A549 (cell line): ENCODE data around the gene NLRC3. TPM values are rescaled to one million over a fixed set of nuclear protein-coding genes. Genes with fewer than 3 reads are reported as not detected.
A peak's percentile ranks its signal among the peaks of the same experiment; 100 is the strongest.

Experiments used
- ATAC-seq, 2 experiments: fragments of 200-7000 bp in 1 of 2; fragments of >200 bp in 1 of 2; cut with Nextera tagmentation in 1 of 2; cut with Tn5 transposase in 1 of 2; 3 replicates each; pipeline versions ENCODE4 v1.8.0 to v1.9.1; 2018 to 2020; ENCODE audit warnings: mild to moderate bottlenecking in 1 of 2, moderate library complexity in 1 of 2
- CTCF ChIA-PET: fragments of 300-600 bp; sonication (Branson Sonifier 250); formaldehyde crosslinking; extraction: SDS; loops from one replicate; lab custom pipeline; 2021; ENCODE audit warnings: antibody characterized with exemption, inconsistent platforms; lab: Yijun Ruan, JAX
- POLR2A ChIA-PET: fragments of 350-600 bp; formaldehyde crosslinking; extraction: SDS; loops from one replicate; lab custom pipeline; 2021; ENCODE audit warnings: antibody characterized with exemption, inconsistent platforms; lab: Yijun Ruan, JAX
- DNase-seq, 2 experiments: peaks; one replicate each; pipeline versions ENCODE4 v3.0.0 to v3.0.0-alpha.2; 2011 to 2016; ENCODE audit warnings: low read depth in 1 of 2, low spot score in 1 of 2
- FAIRE-seq: peaks from 2 replicates; lab custom pipeline; 2011; peaks lifted over from hg19 to GRCh38; lab: Jason Lieb, UNC
- H3K27ac ChIP-seq, 2 experiments: fragments of >200 bp; sonication (Bioruptor Twin); formaldehyde crosslinking; 3 replicates each; pipeline ENCODE4 v1.5.1; 2016 to 2017
- H3K4me1 ChIP-seq: fragments of >200 bp; sonication (Bioruptor Twin); formaldehyde crosslinking; 3 replicates; pipeline ENCODE4 v1.6.1; 2016
- H3K4me2 ChIP-seq: fragments of >200 bp; sonication (Bioruptor Twin); formaldehyde crosslinking; 3 replicates; pipeline ENCODE4 v1.6.1; 2016
- H3K4me3 ChIP-seq: fragments of >200 bp; sonication (Bioruptor Twin); formaldehyde crosslinking; 3 replicates; pipeline ENCODE4 v1.5.1; 2016
- H3K9me3 ChIP-seq: fragments of >200 bp; sonication (Bioruptor Twin); formaldehyde crosslinking; 3 replicates; pipeline ENCODE4 v1.6.1; 2016
- CHD4 ChIP-seq: fragments of 200-600 bp; sonication (generic); IDR thresholded peaks from 2 replicates; pipeline ENCODE4 v1.6.1; 2016; ENCODE audit warnings: antibody characterized with exemption, mild to moderate bottlenecking, borderline replicate concordance
- EHMT2 ChIP-seq: fragments of 200-600 bp; sonication (generic); IDR thresholded peaks from 2 replicates; pipeline ENCODE4 v1.6.1; 2016; ENCODE audit warnings: antibody characterized with exemption, low read depth, mild to moderate bottlenecking, moderate library complexity
- HDAC2 ChIP-seq: fragments of 200-600 bp; sonication (generic); IDR thresholded peaks from 2 replicates; pipeline ENCODE4 v1.6.1; 2016
- HMGXB4 ChIP-seq: fragments of 250-450 bp; sonication (Bioruptor Pico); IDR thresholded peaks from 2 replicates; pipeline ENCODE4 v1.5.0; 2021; ENCODE audit warnings: mild to moderate bottlenecking, moderate library complexity, borderline replicate concordance
- HOXB13 ChIP-seq: fragments of 250-450 bp; sonication (Bioruptor Pico); IDR thresholded peaks from 2 replicates; pipeline ENCODE4 v1.5.0; 2020; ENCODE audit warnings: low read depth, mild to moderate bottlenecking, moderate library complexity
- HOXB5 ChIP-seq: fragments of 250-450 bp; sonication (Bioruptor Pico); IDR thresholded peaks from 2 replicates; pipeline ENCODE4 v1.5.0; 2020; ENCODE audit warnings: mild to moderate bottlenecking, moderate library complexity
- KDM5A ChIP-seq: fragments of 200-600 bp; sonication (generic); IDR thresholded peaks from 2 replicates; pipeline ENCODE4 v1.6.1; 2016; ENCODE audit warnings: antibody characterized with exemption, mild to moderate bottlenecking
- MAZ ChIP-seq: fragments of 150-350 bp; IDR thresholded peaks from 2 replicates; pipeline ENCODE4 v1.6.1; 2014; ENCODE audit warnings: antibody characterized with exemption, low read depth, low read length, borderline replicate concordance
- NFE2L2 ChIP-seq: fragments of 150-350 bp; conservative IDR thresholded peaks from 2 replicates; pipeline ENCODE4 v1.6.1; 2014; ENCODE audit warnings: low read length
- NPAS2 ChIP-seq: fragments of 250-450 bp; sonication (Bioruptor Pico); IDR thresholded peaks from 2 replicates; pipeline ENCODE4 v1.8.0; 2022; ENCODE audit warnings: mild to moderate bottlenecking, moderate library complexity, borderline replicate concordance
- PBX3 ChIP-seq: IDR thresholded peaks from 2 replicates; pipeline ENCODE4 v1.6.1; 2012
- POLR2AphosphoS2 ChIP-seq: conservative IDR thresholded peaks from 2 replicates; pipeline ENCODE4 v1.6.1; 2012; ENCODE audit warnings: low read length, improper control_type of control experiment, inconsistent platforms
- RARB ChIP-seq: fragments of 250-450 bp; sonication (Bioruptor Pico); IDR thresholded peaks from 2 replicates; pipeline ENCODE4 v1.8.0; 2021; ENCODE audit warnings: mild to moderate bottlenecking, moderate library complexity
- RNF2 ChIP-seq: fragments of 200-600 bp; sonication (generic); IDR thresholded peaks from 2 replicates; pipeline ENCODE4 v1.6.1; 2016; ENCODE audit warnings: low read depth, mild to moderate bottlenecking, antibody characterized with exemption, moderate library complexity, borderline replicate concordance
- SMC3 ChIP-seq: fragments of >200 bp; sonication (Bioruptor Twin); formaldehyde crosslinking; IDR thresholded peaks from 3 replicates; pipeline ENCODE4 v1.6.1; 2018; ENCODE audit warnings: inconsistent platforms
- SREBF2 ChIP-seq: fragments of 450-650 bp; IDR thresholded peaks from 2 replicates; pipeline ENCODE4 v1.6.1; 2014; ENCODE audit warnings: mild to moderate bottlenecking, moderate library complexity
- TFCP2L1 ChIP-seq: fragments of 250-450 bp; sonication (Bioruptor Pico); IDR thresholded peaks from 2 replicates; pipeline ENCODE4 v1.5.0; 2021; ENCODE audit warnings: mild to moderate bottlenecking
- TP53 ChIP-seq: fragments of 250-450 bp; sonication (Bioruptor Pico); IDR thresholded peaks from 2 replicates; pipeline ENCODE4 v1.5.0; 2021; ENCODE audit warnings: mild to moderate bottlenecking, moderate library complexity
- WGBS: methylation state at CpG from one replicate; pipeline ENCODE4 v1.1.6; 2017; ENCODE audit errors: missing lambda C conversion rate; 5-methylcytosine and 5-hydroxymethylcytosine counted together
- polyA plus RNA-seq, 4 experiments: library from polyadenylated mRNA; depleted of rRNA in 3 of 4; stranded (reverse); fragments of >200 nt; fragmentation: RNase III in 1 of 4; extraction: RNeasy Plus Mini Kit Qiagen cat#74134 plus additional on column Dnase treatment in 1 of 4; gene quantifications; 2 replicates in 3 of 4; 3 replicates in 1 of 4; pipeline ENCODE4 v1.2.3, GENCODE V29; 2011 to 2017
- TF ChIP-seq, protein P1 (sequence below): fragments of 450-650 bp; IDR thresholded peaks from 2 replicates; pipeline ENCODE4 v1.6.1; 2014; ENCODE audit warnings: antibody characterized with exemption
- TF ChIP-seq, protein P2 (sequence below): fragments of 200-600 bp; sonication (generic); IDR thresholded peaks from 2 replicates; pipeline ENCODE4 v1.6.1; 2016; ENCODE audit warnings: antibody characterized with exemption, mild to moderate bottlenecking, moderate library complexity

NLRC3 gene
- polyA plus RNA-seq, 2 of the 4 experiments (the other 2 are of a cell fraction): 0.04 TPM; not detected in 1

DNA sequence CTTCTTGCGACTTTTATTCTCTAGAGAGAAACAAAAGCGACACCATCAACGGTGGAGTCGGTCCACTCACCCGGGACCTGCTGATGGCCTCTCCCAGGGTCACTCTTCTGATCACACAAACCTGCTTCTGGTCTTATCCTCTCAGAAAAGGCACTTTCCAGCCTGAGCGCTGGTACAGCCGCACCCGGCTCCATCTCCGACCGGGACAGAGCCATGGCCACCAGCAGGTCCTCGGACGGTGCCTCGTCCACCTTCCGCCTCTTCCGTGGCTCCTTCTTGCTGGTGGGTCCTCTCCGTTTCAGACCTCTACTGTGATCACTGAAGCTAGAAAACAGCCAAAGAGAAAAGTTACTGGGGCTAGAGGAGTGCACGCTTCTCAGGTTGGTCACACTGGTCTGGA is 20.5 kb upstream of the NLRC3 start (continued):
- TF ChIP-seq HOXB5 (CRISPR knock-in tag): no peak
- no peak for TF ChIP-seq NPAS2
- TF ChIP-seq POLR2AphosphoS2: no peak
- no peak for TF ChIP-seq EHMT2
- no peak for TF ChIP-seq KDM5A

DNA sequence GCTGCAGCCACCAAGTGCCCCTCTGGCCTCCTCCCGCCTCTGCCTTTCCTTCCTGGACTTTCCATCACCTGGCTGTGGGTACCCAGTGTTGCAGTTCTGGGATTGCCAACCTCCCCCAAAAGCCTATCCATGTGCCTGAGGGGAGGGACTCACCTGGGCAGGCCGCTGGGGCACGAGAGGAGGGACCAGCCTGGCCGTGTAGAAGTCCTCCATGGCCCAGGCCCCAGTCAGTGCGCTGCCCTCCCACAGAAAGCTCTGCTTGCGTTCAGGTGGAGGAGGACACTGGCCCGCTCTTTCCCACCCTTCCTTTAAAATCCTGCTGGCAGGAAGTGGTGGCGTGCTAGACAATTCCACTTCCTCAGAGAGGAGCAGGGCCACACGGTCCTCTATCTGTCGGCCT is 20.0 kb upstream of the NLRC3 start:
- ATAC-seq (no peak), FAIRE-seq (no peak), DNase-seq (no peak)
- no peak overlapping the region for H3K4me2 ChIP-seq
- no peak for TF ChIP-seq HMGXB4 (CRISPR knock-in tag)
- TF ChIP-seq SMC3: no peak
- H3K27ac ChIP-seq: no peak overlapping the region
- POLR2A ChIA-PET: no interaction called here
- CTCF ChIA-PET: no interaction called here
- H3K4me1 ChIP-seq: no peaks in the 10 kb centered on the region
- H3K9me3 ChIP-seq: peaks cover 8% of the 10 kb centered on the region; the same call in 1 of the 3 replicates
- WGBS: 92% methylated on average over 10 of the region's 10 CpGs
- no peak overlapping the region for H3K4me3 ChIP-seq

DNA sequence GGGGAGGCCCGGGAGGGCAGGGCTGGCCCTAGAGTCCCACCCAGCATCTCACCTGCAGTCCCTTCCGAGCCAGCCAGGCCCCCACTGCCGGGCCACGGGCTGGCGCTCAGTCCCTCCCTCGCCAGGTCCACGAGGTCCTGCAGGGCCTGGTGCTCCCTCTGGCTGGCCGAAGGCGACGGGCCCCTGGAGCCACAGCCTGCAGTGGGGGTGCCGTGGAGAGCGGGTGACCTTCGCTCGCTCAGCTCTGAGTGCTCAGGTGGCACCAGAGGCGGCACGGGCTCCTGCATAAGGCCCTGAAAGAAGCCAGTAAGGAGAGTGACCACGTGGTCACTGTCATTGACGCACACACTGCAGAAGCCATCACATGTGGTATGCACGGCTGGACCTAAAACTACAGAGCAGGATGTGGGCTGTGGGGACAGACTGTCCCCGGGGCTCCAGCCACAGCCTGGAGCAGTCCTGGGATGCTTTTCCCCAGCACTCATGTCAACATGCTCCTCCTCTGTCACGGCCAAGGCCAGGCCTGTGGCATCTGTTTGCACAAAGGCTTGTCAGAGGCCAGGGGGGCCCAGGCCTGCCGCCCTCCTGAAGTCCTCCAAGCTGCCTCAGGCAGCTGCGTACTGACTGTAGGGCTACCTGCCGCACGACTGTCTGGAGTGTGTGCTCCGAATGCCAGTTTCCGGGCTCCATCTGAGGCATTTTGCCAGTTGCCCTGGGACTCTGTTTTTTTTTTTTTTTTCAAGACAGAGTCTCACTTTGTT is 19.1 kb upstream of the NLRC3 start:
- H3K27ac ChIP-seq: no peak overlapping the region
- H3K9me3 ChIP-seq: peaks cover 8% of the 10 kb centered on the region; the same call in 1 of the 3 replicates
- FAIRE-seq (no peak), DNase-seq (no peak), ATAC-seq (peak in 1 of 2 experiments; percentile 41; a peak in 1 of 6 replicates)
- no peak for TF ChIP-seq PBX3
- TF ChIP-seq NPAS2: no peak
- TF ChIP-seq, protein P1, sequence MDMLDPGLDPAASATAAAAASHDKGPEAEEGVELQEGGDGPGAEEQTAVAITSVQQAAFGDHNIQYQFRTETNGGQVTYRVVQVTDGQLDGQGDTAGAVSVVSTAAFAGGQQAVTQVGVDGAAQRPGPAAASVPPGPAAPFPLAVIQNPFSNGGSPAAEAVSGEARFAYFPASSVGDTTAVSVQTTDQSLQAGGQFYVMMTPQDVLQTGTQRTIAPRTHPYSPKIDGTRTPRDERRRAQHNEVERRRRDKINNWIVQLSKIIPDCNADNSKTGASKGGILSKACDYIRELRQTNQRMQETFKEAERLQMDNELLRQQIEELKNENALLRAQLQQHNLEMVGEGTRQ: no peak
- TF ChIP-seq MAZ: no peak
- TF ChIP-seq HOXB13 (CRISPR knock-in tag): no peak
- TF ChIP-seq, protein P2, sequence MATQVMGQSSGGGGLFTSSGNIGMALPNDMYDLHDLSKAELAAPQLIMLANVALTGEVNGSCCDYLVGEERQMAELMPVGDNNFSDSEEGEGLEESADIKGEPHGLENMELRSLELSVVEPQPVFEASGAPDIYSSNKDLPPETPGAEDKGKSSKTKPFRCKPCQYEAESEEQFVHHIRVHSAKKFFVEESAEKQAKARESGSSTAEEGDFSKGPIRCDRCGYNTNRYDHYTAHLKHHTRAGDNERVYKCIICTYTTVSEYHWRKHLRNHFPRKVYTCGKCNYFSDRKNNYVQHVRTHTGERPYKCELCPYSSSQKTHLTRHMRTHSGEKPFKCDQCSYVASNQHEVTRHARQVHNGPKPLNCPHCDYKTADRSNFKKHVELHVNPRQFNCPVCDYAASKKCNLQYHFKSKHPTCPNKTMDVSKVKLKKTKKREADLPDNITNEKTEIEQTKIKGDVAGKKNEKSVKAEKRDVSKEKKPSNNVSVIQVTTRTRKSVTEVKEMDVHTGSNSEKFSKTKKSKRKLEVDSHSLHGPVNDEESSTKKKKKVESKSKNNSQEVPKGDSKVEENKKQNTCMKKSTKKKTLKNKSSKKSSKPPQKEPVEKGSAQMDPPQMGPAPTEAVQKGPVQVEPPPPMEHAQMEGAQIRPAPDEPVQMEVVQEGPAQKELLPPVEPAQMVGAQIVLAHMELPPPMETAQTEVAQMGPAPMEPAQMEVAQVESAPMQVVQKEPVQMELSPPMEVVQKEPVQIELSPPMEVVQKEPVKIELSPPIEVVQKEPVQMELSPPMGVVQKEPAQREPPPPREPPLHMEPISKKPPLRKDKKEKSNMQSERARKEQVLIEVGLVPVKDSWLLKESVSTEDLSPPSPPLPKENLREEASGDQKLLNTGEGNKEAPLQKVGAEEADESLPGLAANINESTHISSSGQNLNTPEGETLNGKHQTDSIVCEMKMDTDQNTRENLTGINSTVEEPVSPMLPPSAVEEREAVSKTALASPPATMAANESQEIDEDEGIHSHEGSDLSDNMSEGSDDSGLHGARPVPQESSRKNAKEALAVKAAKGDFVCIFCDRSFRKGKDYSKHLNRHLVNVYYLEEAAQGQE: no peak
- TF ChIP-seq NFE2L2: no peak
- TF ChIP-seq CHD4: no peak
- no peak for TF ChIP-seq SREBF2
- TF ChIP-seq TP53 (CRISPR knock-in tag): no peak
- no peak for TF ChIP-seq TFCP2L1 (CRISPR knock-in tag)
- TF ChIP-seq RARB (CRISPR knock-in tag): no peak
- no peak for TF ChIP-seq RNF2
- no peak for TF ChIP-seq HDAC2
- H3K4me1 ChIP-seq: no peaks in the 10 kb centered on the region
- H3K4me2 ChIP-seq: no peak overlapping the region
- ChIA-PET POLR2A (no interaction called here), CTCF (no interaction called here)
- 83% methylated on average over 13 of the region's 27 CpGs for WGBS
- no peak overlapping the region for H3K4me3 ChIP-seq
